GM10248 (cell line): ENCODE measurements around the gene UNC13C.

Experiments used
- CTCF ChIA-PET: fragments of 300-600 bp; sonication (Branson Sonifier 250); formaldehyde crosslinking; extraction: SDS; loops from one replicate; lab custom pipeline; 2021; ENCODE audit warnings: antibody characterized with exemption; lab: Yijun Ruan, JAX
- POLR2A ChIA-PET: fragments of 350-650 bp; sonication (Branson Sonifier 250); formaldehyde crosslinking; extraction: SDS; loops from one replicate; lab custom pipeline; 2020; ENCODE audit warnings: antibody characterized with exemption; lab: Yijun Ruan, JAX
- DNase-seq: peaks from one replicate; pipeline ENCODE4 v3.0.0; 2012; ENCODE audit errors: extremely low spot score
- TF ChIP-seq, protein P1 (sequence below): IDR thresholded peaks from 2 replicates; pipeline ENCODE4 v1.5.1; 2012; ENCODE audit warnings: mild to moderate bottlenecking, low read depth; ENCODE audit errors: extremely low read depth, missing control alignments, control extremely low read depth

The UNC13C gene

DNA sequence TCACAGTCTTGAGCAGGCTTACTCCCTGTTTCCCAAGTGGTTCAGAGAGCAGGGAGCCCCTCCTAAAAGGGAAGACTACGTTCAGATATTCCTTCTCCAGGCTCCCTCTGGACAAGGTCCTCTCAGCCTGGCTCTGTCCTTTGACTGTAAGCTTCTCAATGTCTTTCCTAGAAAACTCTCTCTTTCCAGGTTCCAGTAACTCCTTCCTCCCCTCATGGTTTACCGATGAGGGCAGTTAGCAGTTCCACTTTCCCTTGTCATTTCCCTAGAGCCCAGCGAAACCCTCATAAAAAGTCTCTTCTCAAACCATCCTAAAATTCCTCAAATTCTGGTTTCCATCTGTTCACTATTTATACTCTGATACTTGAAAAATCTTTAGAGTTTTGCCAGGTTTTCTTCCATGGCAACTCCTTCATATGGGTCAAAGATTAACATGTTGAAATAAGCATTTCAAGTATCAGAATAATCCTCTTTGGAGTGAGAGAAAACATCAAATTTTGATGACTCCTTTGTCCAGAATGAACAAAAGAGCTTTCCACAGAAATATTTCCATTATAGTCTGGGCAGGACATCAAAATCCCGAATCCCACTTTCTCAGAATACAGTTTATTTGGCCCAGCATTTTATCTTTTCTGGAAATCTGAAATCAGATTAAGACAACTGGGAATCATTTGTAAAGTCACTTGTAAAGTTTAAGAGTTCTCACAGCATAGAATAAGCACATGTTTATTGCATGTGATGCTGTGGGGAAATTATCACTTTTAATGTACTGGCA, 599.4 kb downstream of the UNC13C start:
- TF ChIP-seq, protein P1, sequence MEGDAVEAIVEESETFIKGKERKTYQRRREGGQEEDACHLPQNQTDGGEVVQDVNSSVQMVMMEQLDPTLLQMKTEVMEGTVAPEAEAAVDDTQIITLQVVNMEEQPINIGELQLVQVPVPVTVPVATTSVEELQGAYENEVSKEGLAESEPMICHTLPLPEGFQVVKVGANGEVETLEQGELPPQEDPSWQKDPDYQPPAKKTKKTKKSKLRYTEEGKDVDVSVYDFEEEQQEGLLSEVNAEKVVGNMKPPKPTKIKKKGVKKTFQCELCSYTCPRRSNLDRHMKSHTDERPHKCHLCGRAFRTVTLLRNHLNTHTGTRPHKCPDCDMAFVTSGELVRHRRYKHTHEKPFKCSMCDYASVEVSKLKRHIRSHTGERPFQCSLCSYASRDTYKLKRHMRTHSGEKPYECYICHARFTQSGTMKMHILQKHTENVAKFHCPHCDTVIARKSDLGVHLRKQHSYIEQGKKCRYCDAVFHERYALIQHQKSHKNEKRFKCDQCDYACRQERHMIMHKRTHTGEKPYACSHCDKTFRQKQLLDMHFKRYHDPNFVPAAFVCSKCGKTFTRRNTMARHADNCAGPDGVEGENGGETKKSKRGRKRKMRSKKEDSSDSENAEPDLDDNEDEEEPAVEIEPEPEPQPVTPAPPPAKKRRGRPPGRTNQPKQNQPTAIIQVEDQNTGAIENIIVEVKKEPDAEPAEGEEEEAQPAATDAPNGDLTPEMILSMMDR, result no peak
- ChIA-PET POLR2A (no interaction called here), CTCF (no interaction called here)
- DNase-seq, result no peak

DNA sequence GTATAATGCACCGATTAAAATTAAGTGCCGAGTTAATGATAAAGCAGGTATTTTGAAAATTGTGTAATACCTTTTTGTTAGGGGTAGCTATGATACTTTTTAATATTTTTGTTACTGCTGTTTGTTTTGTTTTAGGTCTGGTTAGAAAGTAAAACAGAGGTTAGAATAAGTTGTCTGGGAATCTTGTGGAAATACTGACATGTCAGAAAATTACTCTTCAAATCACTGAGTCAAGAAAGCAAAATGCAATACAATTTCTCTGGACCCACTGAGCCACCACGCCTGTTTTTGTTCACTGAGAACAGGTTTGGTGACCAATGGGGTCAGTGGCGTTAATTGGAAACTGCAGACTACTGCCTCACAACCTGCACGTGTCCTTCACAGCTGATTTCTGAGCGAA, 601.6 kb downstream of the UNC13C start:
- TF ChIP-seq, protein P1, result no peak
- ChIA-PET CTCF (interaction anchor here (1.5 kb wide), 1 partner anchor 19 kb away, joined by 4 read pairs; no protein-coding TSS in a partner anchor), POLR2A (no interaction called here)
- no peak for DNase-seq

DNA sequence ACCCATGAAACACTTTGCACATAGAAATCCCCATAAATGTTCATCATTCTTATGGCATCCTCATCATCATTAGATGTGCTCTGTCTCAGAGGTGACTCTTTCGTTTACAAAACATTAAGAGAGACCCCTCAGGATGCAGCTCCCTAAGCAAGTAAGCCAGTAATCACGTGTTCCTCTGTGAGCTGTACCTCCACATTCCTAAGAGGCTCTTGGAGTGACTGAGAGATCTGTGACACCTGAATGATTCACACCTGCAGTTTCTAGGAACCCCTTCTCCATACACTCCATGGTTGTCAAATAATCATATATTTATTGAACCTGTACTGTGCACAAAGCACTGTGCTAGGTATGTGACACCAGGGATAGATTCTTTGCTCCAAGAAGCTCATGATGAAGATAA, 602.4 kb downstream of the UNC13C start:
- TF ChIP-seq, protein P1, result no peak
- POLR2A ChIA-PET, result no interaction called here
- CTCF ChIA-PET, result interaction anchor here (1.5 kb wide), 1 partner anchor 19 kb away, joined by 4 read pairs; no protein-coding TSS in a partner anchor
- DNase-seq, result no peak

DNA sequence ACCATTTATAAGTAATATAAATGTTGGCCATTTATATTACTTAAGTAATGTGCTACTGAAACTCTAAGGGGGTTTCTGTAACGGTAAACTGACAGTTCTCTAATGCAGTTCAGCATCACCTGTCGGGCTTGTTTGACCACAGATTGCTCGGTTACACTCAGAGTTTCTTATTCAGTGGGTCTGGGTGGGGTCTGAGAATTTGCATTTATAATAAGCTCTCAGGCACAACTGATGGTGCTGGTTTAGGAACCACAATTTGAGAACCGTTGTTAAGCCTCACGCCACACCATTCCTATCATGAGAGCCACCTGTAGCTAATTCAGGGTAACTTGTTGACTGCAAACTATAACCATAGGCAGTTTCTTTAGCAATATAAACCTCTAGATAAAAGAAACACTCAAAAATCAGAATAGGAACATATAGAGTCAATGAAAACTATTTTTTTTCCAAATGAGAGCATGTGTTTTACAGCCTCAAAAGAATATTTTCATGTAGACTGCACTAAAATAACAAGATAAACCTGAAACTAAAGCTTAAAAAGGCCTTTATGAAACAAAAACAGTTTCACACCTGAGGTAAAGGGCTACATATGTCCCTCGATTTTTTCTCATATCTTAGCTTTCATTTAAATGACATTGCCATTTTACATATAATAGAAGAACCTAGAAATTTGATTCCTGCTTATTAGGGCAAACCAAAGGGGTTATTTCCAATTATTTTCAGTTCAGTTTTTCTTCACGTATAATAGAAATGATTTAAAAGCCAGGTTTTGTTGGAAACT, 604.8 kb downstream of the UNC13C start:
- TF ChIP-seq, protein P1, result no peak
- ChIA-PET POLR2A (no interaction called here), CTCF (interaction anchor here (1.0 to 2.2 kb wide), 3 partner anchors 14 to 21 kb away, joined by 3 to 7 read pairs (median 3); no protein-coding TSS in a partner anchor)
- no peak for DNase-seq

DNA sequence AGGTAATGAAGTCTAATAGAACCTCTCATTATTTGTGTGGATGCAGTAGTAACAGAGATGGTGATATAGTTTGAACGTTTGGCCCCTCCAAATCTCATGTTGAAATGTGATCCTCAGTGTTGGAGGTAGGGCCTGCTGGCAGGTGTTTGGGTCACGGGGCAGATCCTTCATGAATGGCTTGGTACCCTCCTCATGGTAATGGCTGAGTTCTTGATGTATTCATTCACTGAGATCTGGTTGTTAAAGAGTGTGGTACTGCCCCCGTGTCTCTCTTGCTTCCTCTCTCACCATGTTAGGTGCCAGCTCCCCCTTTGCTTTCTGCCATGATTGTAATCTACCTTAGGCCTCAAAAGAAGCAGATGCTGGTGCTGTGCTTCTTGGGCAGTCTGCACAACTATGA, 606.8 kb downstream of the UNC13C start:
- POLR2A ChIA-PET, result no interaction called here
- TF ChIP-seq, protein P1, result no peak
- CTCF ChIA-PET, result interaction anchor here (1.0 kb wide), 1 partner anchor 25 kb away, joined by 3 read pairs; no protein-coding TSS in a partner anchor
- DNase-seq, result no peak

DNA sequence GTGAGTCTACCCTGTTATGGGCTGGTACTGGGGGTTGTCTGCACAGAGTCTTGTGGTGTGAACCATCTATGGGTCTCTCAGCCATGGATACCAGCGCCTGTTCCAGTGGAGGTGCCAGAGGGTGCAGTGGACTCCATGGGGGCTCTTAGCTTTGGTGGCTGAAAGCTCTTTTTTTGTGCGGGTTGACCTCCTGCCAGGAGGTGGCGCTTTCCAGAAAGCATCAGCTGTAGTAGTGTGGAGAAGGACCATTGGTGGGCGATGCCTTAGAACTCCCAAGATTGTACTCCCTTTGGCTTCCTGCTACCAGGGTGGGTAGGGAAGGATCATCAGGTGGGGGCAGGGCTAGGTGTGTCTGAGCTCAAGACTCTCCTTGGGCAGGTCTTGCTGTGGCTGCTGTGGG, 615.9 kb downstream of the UNC13C start:
- no peak for DNase-seq
- ChIA-PET POLR2A (no interaction called here), CTCF (interaction anchor here (1.2 to 2.1 kb wide), 3 partner anchors 11 to 23 kb away, joined by 3 to 5 read pairs (median 3); no protein-coding TSS in a partner anchor)

More for the DNA sequence above, 615.9 kb downstream of the UNC13C start:
- TF ChIP-seq, protein P1, result no peak
